Measurements from ENCODE around the gene C11orf68. TPM values are rescaled to one million over a fixed set of nuclear protein-coding genes. Genes with fewer than 3 reads are reported as not detected.
A peak's percentile ranks its signal among the peaks of the same experiment; 100 is the strongest.
"Not testable (repeated sequence)": the region's sequence is repeated elsewhere in the genome, so short reads cannot be mapped to it uniquely, and the experiment has no call there.

C11orf68 gene
- total RNA-seq, 3 donors from 2014 or later: 13.9 to 15.4 (median 14.0) TPM

- peaks cover 38% of the 10 kb centered on the region for H3K36me3 Mint-ChIP-seq (ENCODE audit: insufficient read depth)
- no peak for DNase-seq
- H3K4me1 Mint-ChIP-seq (ENCODE audit: low read depth): peaks cover 54% of the 10 kb centered on the region
- ATAC-seq: no peak
- no peaks in the 10 kb centered on the region for H3K9me3 Mint-ChIP-seq
- H3K27me3 Mint-ChIP-seq (ENCODE audit: low read depth): no peaks in the 10 kb centered on the region
- peak overlapping the region; percentile 40 for H3K4me3 Mint-ChIP-seq
Measured at GRCh38 chr11:65895482-65895981, 23.3 kb downstream of the C11orf68 start.

- Mint-ChIP-seq H3K9me3 (no peaks in the 10 kb centered on the region), H3K36me3 (ENCODE audit: insufficient read depth) (peaks cover 38% of the 10 kb centered on the region), H3K4me3 (peak overlapping the region; percentile 82), H3K4me1 (ENCODE audit: low read depth) (peaks cover 66% of the 10 kb centered on the region), H3K27me3 (ENCODE audit: low read depth) (no peaks in the 10 kb centered on the region)
- DNase-seq: no peak
- ATAC-seq: no peak
Measured at GRCh38 chr11:65894034-65894591, 24.7 kb downstream of the C11orf68 start.

GRCh38 chr11:65892661-65893317 lies 26.1 kb downstream of the C11orf68 start:
- peaks cover 67% of the 10 kb centered on the region for H3K4me1 Mint-ChIP-seq (ENCODE audit: low read depth)
- peak overlapping the region; percentile 82 for H3K4me3 Mint-ChIP-seq
- ATAC-seq: no peak
- no peaks in the 10 kb centered on the region for H3K9me3 Mint-ChIP-seq
- peaks cover 34% of the 10 kb centered on the region for H3K36me3 Mint-ChIP-seq (ENCODE audit: insufficient read depth)
- no peak for DNase-seq
- H3K27me3 Mint-ChIP-seq (ENCODE audit: low read depth): no peaks in the 10 kb centered on the region

GRCh38 chr11:65892137-65892540 lies 26.7 kb downstream of the C11orf68 start:
- peaks cover 66% of the 10 kb centered on the region for H3K4me1 Mint-ChIP-seq (ENCODE audit: low read depth)
- H3K4me3 Mint-ChIP-seq: peak overlapping the region; percentile 82
- not testable (repeated sequence) for H3K27me3 Mint-ChIP-seq (ENCODE audit: low read depth); H3K9me3 Mint-ChIP-seq; ATAC-seq; DNase-seq
- H3K36me3 Mint-ChIP-seq (ENCODE audit: insufficient read depth): peaks cover 32% of the 10 kb centered on the region

DNA sequence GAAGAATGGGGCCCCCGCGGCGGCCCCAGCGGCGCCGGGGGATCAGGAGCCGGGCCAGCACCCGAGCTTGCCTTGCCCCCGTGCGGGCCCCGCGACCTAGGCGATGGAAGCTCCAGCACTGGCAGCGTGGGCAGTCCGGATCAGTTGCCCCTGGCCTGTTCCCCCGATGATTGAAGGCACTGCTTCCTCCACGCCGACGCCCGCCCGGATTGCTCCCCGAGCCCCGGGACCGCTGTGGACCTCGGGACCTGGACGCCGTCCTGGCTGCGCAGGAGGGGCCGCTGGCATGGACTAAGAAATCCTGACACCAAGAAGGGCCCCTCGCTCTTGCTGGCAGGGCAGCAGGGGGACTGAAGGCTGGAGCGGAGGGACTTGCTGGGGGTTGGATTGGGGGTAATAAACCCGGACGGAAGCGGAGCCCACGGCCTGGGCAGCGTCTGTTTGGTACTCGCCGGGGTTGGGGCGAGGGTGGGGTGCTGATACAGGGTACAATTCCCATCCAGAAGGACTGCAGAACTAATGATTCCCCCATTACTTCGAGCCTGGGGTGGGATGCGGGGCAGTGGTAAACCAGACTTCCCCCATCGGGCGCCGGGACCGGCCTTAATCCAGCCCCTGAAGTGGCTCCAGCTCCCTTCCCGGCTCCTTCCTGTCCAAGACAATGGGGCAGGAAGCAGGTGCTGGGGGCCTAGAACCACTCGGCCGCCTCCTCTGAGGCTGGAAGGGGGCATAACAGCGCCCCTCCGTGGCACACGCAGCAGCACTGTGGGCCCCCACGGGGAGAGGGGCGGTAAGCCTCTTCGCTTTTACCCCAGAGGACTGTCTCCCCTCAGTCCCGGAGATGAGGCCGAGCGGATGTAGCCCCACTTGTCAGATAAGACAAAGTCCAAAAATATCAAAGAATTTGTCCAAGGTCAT lies 27.4 kb downstream of the C11orf68 start:
- Mint-ChIP-seq H3K4me1 (ENCODE audit: low read depth) (peaks cover 69% of the 10 kb centered on the region), H3K4me3 (peak overlapping the region; percentile 82), H3K36me3 (ENCODE audit: insufficient read depth) (peaks cover 32% of the 10 kb centered on the region), H3K9me3 (no peaks in the 10 kb centered on the region), H3K27me3 (ENCODE audit: low read depth) (no peaks in the 10 kb centered on the region)
- DNase-seq (no peak), ATAC-seq (peak in 1 of 2 donors; percentile 1)

- DNase-seq (peak; percentile 99), ATAC-seq (peak; percentile 69 to 70)
- Mint-ChIP-seq H3K27me3 (ENCODE audit: low read depth) (no peaks in the 10 kb centered on the region), H3K4me3 (peak within 1 kb of the TSS; percentile 96), H3K36me3 (ENCODE audit: insufficient read depth) (peaks cover 24% of the 10 kb centered on the region), H3K4me1 (ENCODE audit: low read depth) (peaks cover 63% of the 10 kb centered on the region), H3K9me3 (no peaks in the 10 kb centered on the region)
Measured at GRCh38 chr11:65890324-65891218, 28.3 kb downstream of the C11orf68 start, which contains the start of gene CCDC85B. Gene CCDC85B, plus strand, starts transcription at chr11:65890673. Its CDS starts 111 bp downstream, at chr11:65890784.

- DNase-seq (peak; percentile 91), ATAC-seq (peak; percentile 64 to 69)
- no peaks in the 10 kb centered on the region for H3K27me3 Mint-ChIP-seq (ENCODE audit: low read depth)
- peak within 1 kb of the TSS; percentile 96 for H3K4me3 Mint-ChIP-seq
- peaks cover 50% of the 10 kb centered on the region for H3K4me1 Mint-ChIP-seq (ENCODE audit: low read depth)
- H3K36me3 Mint-ChIP-seq (ENCODE audit: insufficient read depth): peaks cover 24% of the 10 kb centered on the region
- H3K9me3 Mint-ChIP-seq: no peaks in the 10 kb centered on the region
Measured at GRCh38 chr11:65888163-65888814, 30.6 kb downstream of the C11orf68 start, which contains the start of gene FIBP. Gene FIBP, minus strand, starts transcription at chr11:65888471. Its CDS starts 53 bp downstream, at chr11:65888418.

DNA sequence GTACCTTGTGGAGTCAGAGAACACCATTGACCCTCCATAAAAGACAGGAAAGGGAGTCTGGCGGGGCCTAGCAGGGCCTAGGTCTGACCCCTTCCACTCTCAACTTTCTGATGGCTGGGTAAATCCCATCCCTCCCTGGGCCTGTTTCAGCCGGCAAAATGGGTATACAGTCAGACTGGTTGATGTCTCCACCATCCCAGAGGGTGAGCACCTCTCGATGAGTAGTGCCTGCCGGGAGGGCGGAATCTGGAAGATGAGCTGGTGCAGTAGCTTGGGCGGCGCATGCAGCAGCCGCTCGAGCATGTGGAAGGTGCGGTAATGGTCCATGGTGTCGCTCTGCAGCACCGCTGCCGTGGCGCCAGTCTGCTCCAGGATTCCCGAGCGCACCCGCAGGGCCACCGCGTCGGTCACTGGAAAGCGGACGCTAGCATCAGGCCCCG lies 31.1 kb downstream of the C11orf68 start:
- Mint-ChIP-seq H3K4me1 (ENCODE audit: low read depth) (peaks cover 45% of the 10 kb centered on the region), H3K36me3 (ENCODE audit: insufficient read depth) (peaks cover 20% of the 10 kb centered on the region), H3K4me3 (peak overlapping the region; percentile 96), H3K27me3 (ENCODE audit: low read depth) (no peaks in the 10 kb centered on the region), H3K9me3 (no peaks in the 10 kb centered on the region)
- DNase-seq (no peak), ATAC-seq (no peak)

GRCh38 chr11:65886826-65887722 lies 31.8 kb downstream of the C11orf68 start:
- H3K27me3 Mint-ChIP-seq (ENCODE audit: low read depth): no peaks in the 10 kb centered on the region
- DNase-seq (no peak), ATAC-seq (no peak)
- peak overlapping the region; percentile 96 for H3K4me3 Mint-ChIP-seq
- no peaks in the 10 kb centered on the region for H3K9me3 Mint-ChIP-seq
- H3K4me1 Mint-ChIP-seq (ENCODE audit: low read depth): peaks cover 38% of the 10 kb centered on the region
- peaks cover 15% of the 10 kb centered on the region for H3K36me3 Mint-ChIP-seq (ENCODE audit: insufficient read depth)

DNA sequence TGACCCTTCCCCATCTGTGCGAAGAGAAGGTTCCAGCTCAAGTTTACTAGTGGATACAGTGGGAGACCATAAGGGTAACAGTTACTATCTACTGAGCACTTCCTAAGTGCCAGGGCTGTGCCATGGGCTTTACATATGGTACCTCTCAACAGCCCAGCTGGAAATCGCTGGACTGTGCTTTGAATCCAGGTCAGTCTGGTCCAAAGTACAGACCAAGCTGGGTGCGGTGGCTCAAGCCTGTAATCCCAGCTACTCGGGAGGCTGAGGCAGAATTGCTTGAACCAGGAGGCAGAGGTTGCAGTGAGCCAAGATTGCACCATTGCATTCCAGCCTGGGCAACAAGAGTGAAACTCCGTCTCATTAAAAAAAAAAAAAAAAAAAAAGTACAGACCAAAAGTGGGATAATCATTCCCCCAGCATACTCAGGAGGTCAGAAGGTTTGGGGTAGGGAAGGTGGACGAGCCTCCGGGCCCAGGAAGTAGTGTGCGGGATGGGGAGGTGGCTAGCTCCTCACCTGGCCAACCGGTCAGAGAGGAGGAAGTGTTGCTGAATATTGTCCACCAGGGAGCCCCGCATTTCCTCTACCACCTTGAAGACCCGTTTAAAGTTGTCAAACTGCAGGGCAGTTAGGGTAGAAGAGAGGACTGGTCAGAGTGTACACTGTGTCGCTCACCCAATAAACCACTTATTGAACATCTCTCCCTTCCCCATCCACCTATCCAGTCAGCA lies 32.9 kb downstream of the C11orf68 start:
- Mint-ChIP-seq H3K4me1 (ENCODE audit: low read depth) (peaks cover 44% of the 10 kb centered on the region), H3K9me3 (no peaks in the 10 kb centered on the region), H3K4me3 (no peak overlapping the region), H3K27me3 (ENCODE audit: low read depth) (no peaks in the 10 kb centered on the region), H3K36me3 (ENCODE audit: insufficient read depth) (peaks cover 15% of the 10 kb centered on the region)
- DNase-seq: no peak
- ATAC-seq: no peak

DNA sequence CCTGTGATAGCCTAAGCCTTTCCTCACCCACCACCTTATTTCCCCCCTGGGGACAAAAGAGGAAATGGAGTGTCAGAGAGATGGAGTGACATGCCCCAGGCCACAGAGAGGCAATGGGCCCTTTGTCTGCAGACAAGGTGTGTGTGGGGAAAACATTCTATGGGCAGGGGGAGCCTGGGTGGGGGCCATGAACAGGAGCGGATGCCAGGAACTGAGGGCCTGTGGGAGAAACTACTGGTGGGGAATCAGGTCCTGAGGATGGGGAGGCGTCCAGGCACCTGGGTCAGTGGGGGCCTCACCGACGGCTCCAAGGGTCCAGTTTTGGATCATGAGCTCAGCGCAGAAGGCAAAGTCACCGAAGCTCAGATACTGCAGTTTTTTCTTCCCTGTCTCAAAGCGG lies 33.6 kb downstream of the C11orf68 start:
- Mint-ChIP-seq H3K4me1 (ENCODE audit: low read depth) (peaks cover 49% of the 10 kb centered on the region), H3K4me3 (no peak overlapping the region), H3K27me3 (ENCODE audit: low read depth) (no peaks in the 10 kb centered on the region), H3K36me3 (ENCODE audit: insufficient read depth) (peaks cover 15% of the 10 kb centered on the region), H3K9me3 (no peaks in the 10 kb centered on the region)
- DNase-seq (no peak), ATAC-seq (no peak)

- DNase-seq (peak; percentile 77), ATAC-seq (peak; percentile 43 to 59)
- Mint-ChIP-seq H3K27me3 (ENCODE audit: low read depth) (no peaks in the 10 kb centered on the region), H3K9me3 (no peaks in the 10 kb centered on the region), H3K4me1 (ENCODE audit: low read depth) (peaks cover 49% of the 10 kb centered on the region), H3K4me3 (no peak overlapping the region), H3K36me3 (ENCODE audit: insufficient read depth) (peaks cover 15% of the 10 kb centered on the region)
Measured at GRCh38 chr11:65884716-65885092, 34.2 kb downstream of the C11orf68 start.
